Fibroblast of lung (primary cell): ENCODE results near the gene PRKRA. TPM values are rescaled to one million over a fixed set of nuclear protein-coding genes. Genes with fewer than 3 reads are reported as not detected.

ENCODE experiments used
- DNase-seq, 2 donors: peaks; one replicate each; pipeline versions ENCODE4 v3.0.0 to v3.0.0-alpha.2; 2010; ENCODE audit warnings: low read depth in 2 of 2
- H2AFZ ChIP-seq: 2 replicates; pipeline ENCODE4 v1.5.1; 2012; ENCODE audit warnings: low read length, control low read depth, inconsistent platforms
- H3K27ac ChIP-seq: 2 replicates; pipeline ENCODE4 v1.5.1; 2011; ENCODE audit warnings: low read length, control low read depth; ENCODE audit not compliant: insufficient read depth
- H3K27me3 ChIP-seq: 2 replicates; pipeline ENCODE4 v1.5.1; 2011; ENCODE audit warnings: mild to moderate bottlenecking, low read length; ENCODE audit not compliant: control insufficient read depth, insufficient read depth
- H3K36me3 ChIP-seq: 2 replicates; pipeline ENCODE4 v1.5.1; 2011; ENCODE audit warnings: low read length; ENCODE audit not compliant: control insufficient read depth, insufficient read depth
- H3K4me1 ChIP-seq: 2 replicates; pipeline ENCODE4 v1.5.1; 2011; ENCODE audit warnings: low read length; ENCODE audit not compliant: control insufficient read depth, insufficient read depth; ENCODE audit errors: extremely low read depth
- H3K4me2 ChIP-seq: 2 replicates; pipeline ENCODE4 v1.5.1; 2011; ENCODE audit warnings: low read length, control low read depth; ENCODE audit not compliant: insufficient read depth; ENCODE audit errors: extremely low read depth
- H3K4me3 ChIP-seq, 4 experiments: fragments of 200-600 bp in 1 of 4; sonication (generic) in 1 of 4; replicated peaks in 1 of 4; 2 replicates each; pipeline ENCODE4 v1.5.1; 2011 to 2016; ENCODE audit warnings: low read length in 4 of 4, low read depth in 3 of 4, mild to moderate bottlenecking in 3 of 4, control low read depth in 2 of 4, inconsistent platforms in 1 of 4, mixed read lengths in 1 of 4; ENCODE audit not compliant: insufficient read depth in 1 of 4; ENCODE audit errors: control extremely low read depth in 1 of 4
- H3K79me2 ChIP-seq: 2 replicates; pipeline ENCODE4 v1.5.1; 2012; ENCODE audit warnings: mild to moderate bottlenecking, low read length, inconsistent platforms; ENCODE audit not compliant: control insufficient read depth, insufficient read depth
- H3K9ac ChIP-seq: 2 replicates; pipeline ENCODE4 v1.5.1; 2011; ENCODE audit warnings: mild to moderate bottlenecking, low read length, control low read depth; ENCODE audit not compliant: insufficient read depth
- H3K9me3 ChIP-seq: 2 replicates; pipeline ENCODE4 v1.5.1; 2012; ENCODE audit warnings: low read depth, low read length; ENCODE audit not compliant: control insufficient read depth, insufficient read depth
- H4K20me1 ChIP-seq: 2 replicates; pipeline ENCODE4 v1.5.1; 2011; ENCODE audit warnings: low read length; ENCODE audit not compliant: control insufficient read depth, insufficient read depth; ENCODE audit errors: extremely low read depth
- EZH2 ChIP-seq: IDR thresholded peaks from 2 replicates; pipeline ENCODE4 v1.5.1; 2012; ENCODE audit warnings: low read length, control low read depth, mild to moderate bottlenecking; ENCODE audit errors: missing control alignments
- polyA plus RNA-seq, 2 donors: library from polyadenylated mRNA; depleted of rRNA in 1 of 2; stranded (reverse) in 1 of 2; unstranded in 1 of 2; fragments of >200 nt; gene quantifications; 2 replicates each; pipeline ENCODE4 v1.2.1, GENCODE V29; 2011 to 2012; ENCODE audit warnings: missing spikeins in 1 of 2
- total RNA-seq: library from RNA; depleted of rRNA; stranded (reverse); fragments of >200 nt; gene quantifications from 2 replicates; pipeline ENCODE4 v1.2.1, GENCODE V29; 2014
- TF ChIP-seq, protein P1 (sequence below), 2 donors: IDR thresholded peaks in 1 of 2; conservative IDR thresholded peaks in 1 of 2; 1 replicate in 1 of 2; 2 replicates in 1 of 2; pipeline ENCODE4 v1.5.1; 2011 to 2012; ENCODE audit warnings: low read length in 2 of 2, control low read depth in 1 of 2, inconsistent platforms in 1 of 2, low read depth in 1 of 2, mild to moderate bottlenecking in 1 of 2

Gene PRKRA
- total and polyA plus RNA-seq, 2 donors (not counting 1 experiment from before 2014, with no cell fraction given) = 40.5 to 54.6 TPM

- Histone ChIP-seq H3K4me2 (no peak overlapping the region), H3K4me3 (no peak overlapping the region), H3K79me2 (no peaks in the 10 kb centered on the region), H3K9me3 (no peaks in the 10 kb centered on the region), H3K36me3 (no peaks in the 10 kb centered on the region), H2AFZ (no peak overlapping the region), H3K4me1 (no peaks in the 10 kb centered on the region), H4K20me1 (no peaks in the 10 kb centered on the region), H3K9ac (no peak overlapping the region), H3K27ac (no peak overlapping the region), H3K27me3 (no peaks in the 10 kb centered on the region)
- peak in 1 of 2 donors; percentile 34 for DNase-seq
- no peak for TF ChIP-seq EZH2
- TF ChIP-seq, protein P1, sequence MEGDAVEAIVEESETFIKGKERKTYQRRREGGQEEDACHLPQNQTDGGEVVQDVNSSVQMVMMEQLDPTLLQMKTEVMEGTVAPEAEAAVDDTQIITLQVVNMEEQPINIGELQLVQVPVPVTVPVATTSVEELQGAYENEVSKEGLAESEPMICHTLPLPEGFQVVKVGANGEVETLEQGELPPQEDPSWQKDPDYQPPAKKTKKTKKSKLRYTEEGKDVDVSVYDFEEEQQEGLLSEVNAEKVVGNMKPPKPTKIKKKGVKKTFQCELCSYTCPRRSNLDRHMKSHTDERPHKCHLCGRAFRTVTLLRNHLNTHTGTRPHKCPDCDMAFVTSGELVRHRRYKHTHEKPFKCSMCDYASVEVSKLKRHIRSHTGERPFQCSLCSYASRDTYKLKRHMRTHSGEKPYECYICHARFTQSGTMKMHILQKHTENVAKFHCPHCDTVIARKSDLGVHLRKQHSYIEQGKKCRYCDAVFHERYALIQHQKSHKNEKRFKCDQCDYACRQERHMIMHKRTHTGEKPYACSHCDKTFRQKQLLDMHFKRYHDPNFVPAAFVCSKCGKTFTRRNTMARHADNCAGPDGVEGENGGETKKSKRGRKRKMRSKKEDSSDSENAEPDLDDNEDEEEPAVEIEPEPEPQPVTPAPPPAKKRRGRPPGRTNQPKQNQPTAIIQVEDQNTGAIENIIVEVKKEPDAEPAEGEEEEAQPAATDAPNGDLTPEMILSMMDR (conservative IDR thresholded peaks at IDR 0.05 in 1 of 2, IDR thresholded peaks at IDR 0.05 in 1 of 2; ENCODE audit: low read depth in 1 of 2, low read length in 2 of 2) = no peak
These were observed 58.8 kb downstream of the PRKRA start for GRCh38 chr2:178392215-178392614.

- Histone ChIP-seq H2AFZ (no peak overlapping the region), H3K27ac (no peak overlapping the region), H3K4me2 (no peak overlapping the region), H3K4me3 (no peak overlapping the region), H3K9ac (no peak overlapping the region), H3K27me3 (no peaks in the 10 kb centered on the region), H3K4me1 (no peaks in the 10 kb centered on the region), H4K20me1 (no peaks in the 10 kb centered on the region), H3K79me2 (no peaks in the 10 kb centered on the region), H3K9me3 (no peaks in the 10 kb centered on the region), H3K36me3 (no peaks in the 10 kb centered on the region)
- TF ChIP-seq, protein P1 (conservative IDR thresholded peaks at IDR 0.05 in 1 of 2, IDR thresholded peaks at IDR 0.05 in 1 of 2; ENCODE audit: low read depth in 1 of 2, low read length in 2 of 2) = no peak
- no peak for TF ChIP-seq EZH2
- peak in 1 of 2 donors; percentile 22 for DNase-seq
These were observed 59.3 kb downstream of the PRKRA start for GRCh38 chr2:178391701-178392100.

- Histone ChIP-seq H3K79me2 (no peaks in the 10 kb centered on the region), H3K4me3 (no peak overlapping the region), H3K9me3 (no peaks in the 10 kb centered on the region), H3K27me3 (no peaks in the 10 kb centered on the region), H3K27ac (no peak overlapping the region), H2AFZ (no peak overlapping the region), H3K36me3 (no peaks in the 10 kb centered on the region), H3K9ac (no peak overlapping the region), H4K20me1 (no peaks in the 10 kb centered on the region), H3K4me2 (no peak overlapping the region), H3K4me1 (no peaks in the 10 kb centered on the region)
- TF ChIP-seq, protein P1 (conservative IDR thresholded peaks at IDR 0.05 in 1 of 2, IDR thresholded peaks at IDR 0.05 in 1 of 2; ENCODE audit: low read depth in 1 of 2, low read length in 2 of 2) = no peak
- TF ChIP-seq EZH2 = no peak
- no peak for DNase-seq
These were observed 62.7 kb downstream of the PRKRA start for GRCh38 chr2:178388287-178388686.
